MM.1S (cell line): ENCODE results near the gene PISD.

Source experiments
- DNase-seq: peaks from one replicate; pipeline ENCODE4 v3.0.0-alpha.2; 2015
- H2AFZ ChIP-seq: fragments of 300-600 bp; sonication (generic); 2 replicates; pipeline ENCODE4 v1.6.0; 2016; ENCODE audit warnings: antibody characterized with exemption, low read length
- H3F3A ChIP-seq: fragments of 300-600 bp; sonication (generic); 2 replicates; pipeline ENCODE4 v1.6.1; 2016; ENCODE audit warnings: mild to moderate bottlenecking, antibody characterized with exemption, low read length, moderate library complexity, mixed read lengths; ENCODE audit not compliant: insufficient read depth
- H3K27ac ChIP-seq: fragments of 300-600 bp; sonication (generic); 2 replicates; pipeline ENCODE4 v1.5.1; 2016; ENCODE audit warnings: mild to moderate bottlenecking, low read length
- H3K27me3 ChIP-seq: fragments of 300-600 bp; sonication (generic); replicated peaks from 2 replicates; pipeline ENCODE4 v1.6.0; 2016; ENCODE audit warnings: low read length; ENCODE audit not compliant: insufficient read depth
- H3K36me3 ChIP-seq: fragments of 300-600 bp; sonication (generic); replicated peaks from 2 replicates; pipeline ENCODE4 v1.6.1; 2016; ENCODE audit warnings: mild to moderate bottlenecking, low read length, mixed read lengths; ENCODE audit not compliant: insufficient read depth
- H3K4me1 ChIP-seq: fragments of 300-600 bp; sonication (generic); 2 replicates; pipeline ENCODE4 v1.6.1; 2016; ENCODE audit warnings: low read length, mixed read lengths
- H3K4me2 ChIP-seq: fragments of 300-600 bp; sonication (generic); 2 replicates; pipeline ENCODE4 v1.6.0; 2016; ENCODE audit warnings: low read depth, low read length
- H3K4me3 ChIP-seq: fragments of 300-600 bp; sonication (generic); 2 replicates; pipeline ENCODE4 v1.5.1; 2016; ENCODE audit warnings: low read length, mixed read lengths
- H3K79me2 ChIP-seq: fragments of 300-600 bp; sonication (generic); 2 replicates; pipeline ENCODE4 v1.6.1; 2016; ENCODE audit warnings: mixed run types, low read length, mixed read lengths
- H3K9ac ChIP-seq: fragments of 300-600 bp; sonication (generic); 2 replicates; pipeline ENCODE4 v1.6.1; 2016; ENCODE audit warnings: low read length, mixed read lengths
- H3K9me2 ChIP-seq: fragments of 300-600 bp; sonication (generic); replicated peaks from 2 replicates; pipeline ENCODE4 v1.6.1; 2016; ENCODE audit warnings: mild to moderate bottlenecking, low read length, mixed read lengths; ENCODE audit not compliant: insufficient read depth
- H3K9me3 ChIP-seq: fragments of 300-600 bp; sonication (generic); replicated peaks from 2 replicates; pipeline ENCODE4 v1.6.1; 2016; ENCODE audit warnings: mild to moderate bottlenecking, low read length, mixed read lengths; ENCODE audit not compliant: insufficient read depth
- H4K20me1 ChIP-seq: fragments of 300-600 bp; sonication (generic); 2 replicates; pipeline ENCODE4 v1.6.1; 2016; ENCODE audit warnings: mild to moderate bottlenecking, low read length, moderate library complexity, mixed read lengths; ENCODE audit not compliant: insufficient read depth
- CTCF ChIP-seq: fragments of 300-600 bp; sonication (generic); IDR thresholded peaks from 2 replicates; pipeline ENCODE4 v1.5.1; 2016; ENCODE audit warnings: antibody characterized with exemption, low read length, mixed read lengths
- EZH2 ChIP-seq: fragments of 300-600 bp; sonication (generic); optimal IDR thresholded peaks from 2 replicates; pipeline ENCODE3; 2017; ENCODE audit warnings: low read depth, mild to moderate bottlenecking, antibody characterized with exemption, low read length, mixed read lengths
- EZH2phosphoT487 ChIP-seq: fragments of 300-600 bp; sonication (generic); IDR thresholded peaks from 2 replicates; pipeline ENCODE4 v1.6.1; 2018; ENCODE audit warnings: antibody characterized with exemption, low read length

Gene PISD

GRCh38 chr22:31637891-31638618, 24.0 kb downstream of the PISD start:
- no peaks in the 10 kb centered on the region for H3K27me3 ChIP-seq
- H3K36me3 ChIP-seq: 0 out of 2 replicates have a peak, but pooled peaks cover 2% of the 10 kb centered on the region
- peaks cover 3% of the 10 kb centered on the region; the same call in 1 of the 2 replicates for H3F3A ChIP-seq
- H4K20me1 ChIP-seq: no peaks in the 10 kb centered on the region
- H3K79me2 ChIP-seq: peaks cover 59% of the 10 kb centered on the region
- no peaks in the 10 kb centered on the region for H3K9me3 ChIP-seq
- no peak for TF ChIP-seq EZH2phosphoT487
- TF ChIP-seq EZH2: no peak
- TF ChIP-seq CTCF: no peak
- no peak overlapping the region for H3K27ac ChIP-seq
- H3K4me1 ChIP-seq: no peaks in the 10 kb centered on the region
- H2AFZ ChIP-seq: no peak overlapping the region
- H3K9me2 ChIP-seq: no peaks in the 10 kb centered on the region
- no peak for DNase-seq
- H3K9ac ChIP-seq: no peak overlapping the region
- no peak overlapping the region for H3K4me2 ChIP-seq
- H3K4me3 ChIP-seq: no peak overlapping the region

- Histone ChIP-seq H3K4me1 (no peaks in the 10 kb centered on the region), H3K36me3 (0 out of 2 replicates have a peak, but pooled peaks cover 2% of the 10 kb centered on the region), H3F3A (peaks cover 3% of the 10 kb centered on the region; the same call in 1 of the 2 replicates), H3K4me2 (no peak overlapping the region), H3K4me3 (no peak overlapping the region), H4K20me1 (no peaks in the 10 kb centered on the region), H2AFZ (no peak overlapping the region), H3K9me3 (no peaks in the 10 kb centered on the region), H3K79me2 (peaks cover 64% of the 10 kb centered on the region), H3K27me3 (no peaks in the 10 kb centered on the region), H3K9ac (no peak overlapping the region), H3K27ac (no peak overlapping the region), H3K9me2 (no peaks in the 10 kb centered on the region)
- TF ChIP-seq EZH2phosphoT487: no peak
- no peak for DNase-seq
Observed at GRCh38 chr22:31637447-31637890, 24.5 kb downstream of the PISD start.

- Histone ChIP-seq H3K4me1 (peaks cover 8% of the 10 kb centered on the region; the same call in 1 of the 2 replicates), H3K4me3 (no peak overlapping the region), H2AFZ (no peak overlapping the region), H3K4me2 (no peak overlapping the region), H3K9me3 (no peaks in the 10 kb centered on the region), H3K27ac (no peak overlapping the region), H4K20me1 (no peaks in the 10 kb centered on the region), H3K79me2 (peaks cover 67% of the 10 kb centered on the region), H3K27me3 (no peaks in the 10 kb centered on the region), H3K9ac (no peak overlapping the region), H3F3A (peaks cover 3% of the 10 kb centered on the region; the same call in 1 of the 2 replicates), H3K9me2 (no peaks in the 10 kb centered on the region), H3K36me3 (no peaks in the 10 kb centered on the region)
- TF ChIP-seq CTCF: no peak
- TF ChIP-seq EZH2phosphoT487: no peak
- TF ChIP-seq EZH2: no peak
- no peak for DNase-seq
Observed at GRCh38 chr22:31635638-31636306, 26.2 kb downstream of the PISD start.
